ENCODE measurements around the gene SLC16A8.

The SLC16A8 gene

GRCh38 chr22:38114484-38115398 lies 30.8 kb upstream of the SLC16A8 start:
- DNase-seq: peak in 55 of 58 donors; percentile 20 to 91 (median 70)

GRCh38 chr22:38112381-38112780 lies 28.4 kb upstream of the SLC16A8 start:
- DNase-seq: no peak

- DNase-seq: no peak
These were observed 28.0 kb upstream of the SLC16A8 start for GRCh38 chr22:38111925-38112355.

DNA sequence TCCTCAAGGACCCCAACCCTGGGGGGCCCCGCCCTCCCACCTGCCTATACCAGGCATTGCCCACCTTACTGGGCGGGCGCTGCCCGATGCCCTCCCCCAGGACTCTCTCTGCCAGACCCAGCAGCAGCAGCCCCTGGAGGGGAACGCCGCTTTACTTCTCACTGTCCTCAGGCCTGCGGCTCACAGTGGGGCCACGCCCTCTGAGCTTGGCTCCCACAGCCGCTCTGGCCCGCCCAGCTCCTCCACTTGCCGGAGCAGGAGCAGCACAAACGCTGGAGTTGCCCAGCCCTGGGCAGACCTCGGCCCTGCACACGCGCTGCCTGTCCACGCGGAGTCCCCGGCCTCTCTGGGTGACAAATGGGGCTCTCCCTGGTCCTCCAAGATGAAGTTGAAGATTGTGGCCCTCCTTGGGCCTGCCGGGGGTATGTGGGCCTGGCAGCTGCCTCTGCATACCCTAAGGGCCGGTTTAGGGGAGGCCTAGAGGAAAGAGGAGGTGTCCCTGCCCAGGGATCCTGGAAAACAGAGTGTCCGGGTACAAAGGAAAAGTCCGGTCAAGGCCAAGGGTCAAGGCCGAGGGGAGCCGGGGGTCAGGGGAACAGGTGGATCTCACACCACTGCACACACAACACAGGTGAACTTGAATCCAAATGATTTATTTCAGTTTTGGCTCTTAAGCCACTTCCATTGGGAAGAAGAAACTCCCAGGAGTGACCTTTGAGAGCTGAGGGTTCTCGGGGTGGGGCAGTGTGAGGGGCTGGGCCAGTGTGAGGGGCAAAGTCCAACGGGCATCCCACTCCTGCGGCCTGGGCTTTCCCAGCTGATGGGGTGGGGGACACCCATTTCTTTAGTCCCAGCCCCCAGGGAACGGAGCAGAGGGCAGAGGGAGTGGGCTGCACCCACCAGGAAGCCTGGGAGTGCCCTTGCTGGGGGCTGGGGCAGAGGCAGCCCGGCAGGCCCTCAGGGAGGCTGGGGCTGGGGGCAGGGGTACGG lies 27.2 kb upstream of the SLC16A8 start:
- DNase-seq: no peak

DNA sequence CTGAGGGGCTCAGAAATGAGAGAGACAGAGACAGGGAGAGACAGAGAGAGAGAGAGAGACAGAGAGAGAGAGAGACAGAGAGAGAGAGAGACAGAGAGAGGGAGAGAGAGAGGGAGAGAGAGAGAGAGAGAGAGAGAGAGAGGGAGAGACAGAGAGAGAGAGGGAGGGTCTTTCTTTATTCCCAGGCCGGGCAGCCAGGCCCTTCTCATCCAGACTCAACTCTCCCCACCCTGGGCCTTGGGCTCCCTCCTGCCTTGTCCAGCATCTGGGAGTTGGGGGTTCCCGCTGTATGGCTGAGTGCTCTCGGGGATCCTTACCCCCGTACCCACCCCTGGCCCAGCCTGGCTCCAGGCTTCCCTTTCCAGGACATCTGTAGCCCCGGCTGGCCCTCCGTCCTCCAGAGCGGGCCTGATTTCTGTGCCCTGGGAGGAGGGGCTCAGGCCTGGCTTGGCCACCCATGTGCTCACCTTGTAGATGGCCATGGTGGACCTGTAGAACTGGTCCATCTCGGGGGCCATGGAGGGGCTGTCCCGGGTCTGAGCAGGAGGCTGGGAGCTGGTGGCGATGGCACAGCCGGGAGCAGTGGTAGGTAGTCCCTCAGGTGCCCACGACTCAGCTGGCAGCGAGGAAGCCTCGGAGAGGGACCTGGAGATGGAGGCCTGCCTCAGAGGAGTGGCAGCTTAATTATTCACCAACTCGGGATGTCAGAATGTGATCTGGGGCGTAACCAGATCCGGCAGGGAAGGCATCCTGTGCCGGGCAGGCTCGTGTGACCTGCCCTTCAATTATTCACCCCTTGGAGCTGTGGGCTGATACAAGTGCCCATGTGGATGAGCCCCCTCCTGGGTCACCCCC lies 26.3 kb upstream of the SLC16A8 start, which contains the start of gene BAIAP2L2:
TSS of gene BAIAP2L2 (minus strand) at position 677 of the 855 bp plus-strand sequence. CDS start at position 518, 159 bp downstream.
- DNase-seq: no peak

DNA sequence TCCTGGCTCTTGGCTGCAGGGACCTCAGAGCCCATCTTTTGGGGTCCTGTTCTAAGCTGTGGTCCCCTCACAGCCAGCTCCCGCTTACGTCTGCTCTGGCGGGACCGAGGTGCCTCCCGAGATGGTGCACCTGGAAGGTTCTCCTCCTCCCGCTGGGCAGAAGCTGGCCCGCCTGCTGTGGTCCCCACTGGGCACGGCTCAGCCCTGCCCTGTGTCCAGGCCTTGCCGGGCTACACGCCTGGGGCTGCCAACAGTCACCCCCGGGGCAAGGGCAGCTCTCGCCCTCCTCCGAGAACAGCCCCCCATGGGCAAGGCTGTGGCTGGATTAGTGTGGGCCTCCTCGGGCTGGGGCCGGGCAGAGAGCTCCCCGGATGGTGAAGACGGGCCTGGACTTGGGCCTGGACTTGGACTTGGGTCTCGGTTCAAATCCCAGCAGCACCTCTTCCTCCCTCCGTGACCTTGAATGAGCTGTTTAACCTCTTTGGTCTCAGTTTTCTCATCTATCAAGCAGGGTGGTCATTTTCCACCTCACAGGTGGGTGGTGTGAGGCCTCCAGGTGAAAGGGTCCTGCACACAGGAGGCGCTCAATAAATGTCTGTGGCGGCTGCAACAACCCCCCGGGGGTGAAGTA lies 25.5 kb upstream of the SLC16A8 start:
- no peak for DNase-seq

GRCh38 chr22:38108561-38109319 lies 24.8 kb upstream of the SLC16A8 start:
- DNase-seq: no peak

GRCh38 chr22:38107692-38108515 lies 23.9 kb upstream of the SLC16A8 start:
- DNase-seq: no peak

- DNase-seq: no peak
These were observed 23.0 kb upstream of the SLC16A8 start for GRCh38 chr22:38106814-38107578.

- no peak for DNase-seq
These were observed 20.1 kb upstream of the SLC16A8 start for GRCh38 chr22:38104084-38104483.

- DNase-seq: no peak
These were observed 19.7 kb upstream of the SLC16A8 start for GRCh38 chr22:38103641-38104040.

- no peak for DNase-seq
These were observed 14.6 kb upstream of the SLC16A8 start for GRCh38 chr22:38098410-38099249.

GRCh38 chr22:38097557-38098409 lies 13.8 kb upstream of the SLC16A8 start:
- no peak for DNase-seq

DNA sequence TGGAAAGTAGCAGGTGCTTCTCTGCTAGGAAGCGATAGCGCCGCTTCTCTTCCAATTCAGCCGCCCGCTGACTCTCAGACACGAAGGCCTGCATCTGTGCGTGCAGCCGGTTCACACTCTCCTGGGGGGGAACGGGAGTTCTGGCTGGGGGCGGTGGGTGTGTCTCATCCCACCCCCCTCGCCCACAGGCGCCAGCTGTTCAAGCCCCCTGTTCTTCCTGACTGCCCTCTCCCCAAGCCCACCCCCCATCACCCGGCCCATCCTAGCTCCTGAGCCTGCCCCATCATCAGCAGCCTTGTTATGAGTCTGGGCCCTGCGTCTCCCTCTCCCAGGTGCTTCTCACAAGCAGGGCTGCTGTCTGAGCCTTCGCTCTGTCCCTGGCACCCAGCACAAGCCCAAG lies 13.1 kb upstream of the SLC16A8 start:
- DNase-seq: no peak

DNA sequence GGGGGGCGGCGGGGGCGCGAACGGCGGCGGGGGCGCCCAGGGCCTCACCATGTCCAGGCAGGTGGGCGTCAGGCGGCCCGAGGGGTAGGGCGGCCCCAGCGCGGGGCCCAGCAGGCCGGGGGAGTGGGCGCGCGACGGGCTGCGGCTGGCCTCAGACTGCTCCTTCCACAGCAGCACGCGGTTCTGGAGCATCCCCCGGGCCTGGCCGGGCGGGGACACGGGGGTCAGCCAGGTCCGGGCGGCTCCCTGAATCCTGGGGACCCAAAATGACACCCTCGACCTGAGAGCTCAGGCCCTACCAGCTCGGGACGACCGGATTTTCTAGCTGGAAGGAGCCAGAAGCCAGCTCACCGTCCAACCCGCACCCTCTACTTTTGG lies 5.5 kb upstream of the SLC16A8 start:
- no peak for DNase-seq
